HG03135 (cell line): ENCODE results near the gene CLDN24.

ENCODE experiments used
- ATAC-seq: cut with Tn5 transposase; IDR thresholded peaks from one replicate; pipeline ENCODE4 v1.9.1; 2021; ENCODE audit warnings: mild to moderate bottlenecking, moderate library complexity; ENCODE audit not compliant: unreplicated experiment

Gene CLDN24

DNA sequence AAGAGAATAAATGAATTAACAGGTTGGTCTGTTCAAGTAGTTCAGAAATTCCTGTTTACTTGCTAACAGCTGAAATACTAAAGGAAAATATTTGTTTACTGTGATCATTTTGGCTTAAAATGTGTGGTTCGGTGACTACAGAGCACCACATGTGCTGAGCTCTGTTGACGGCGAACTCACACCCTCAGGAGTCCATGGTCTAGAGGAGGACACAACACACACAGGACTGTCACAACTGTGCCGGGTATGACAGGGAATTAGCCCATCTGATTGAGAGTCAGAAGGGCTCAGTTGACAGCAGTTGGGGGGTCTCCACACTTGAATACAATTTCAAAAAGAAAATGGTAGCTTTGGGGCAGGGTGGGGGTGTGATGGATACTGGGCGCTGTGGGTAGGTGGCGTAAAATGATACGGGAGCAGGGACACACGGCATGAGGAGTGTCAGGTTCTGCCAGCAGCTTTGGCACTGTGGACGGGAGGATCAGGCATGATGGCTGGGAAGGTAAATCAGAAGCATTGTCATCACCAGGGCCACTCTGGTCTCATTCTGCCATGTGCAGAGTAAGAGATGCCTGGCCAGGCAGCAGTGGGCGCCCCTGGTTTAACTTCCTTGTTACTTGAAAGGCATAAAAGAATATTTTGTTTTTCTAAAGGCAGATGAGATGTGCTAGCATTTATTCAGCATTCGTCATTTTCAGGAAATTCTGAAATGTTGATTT lies 35.5 kb downstream of the CLDN24 start:
- ATAC-seq = peak; percentile 29

DNA sequence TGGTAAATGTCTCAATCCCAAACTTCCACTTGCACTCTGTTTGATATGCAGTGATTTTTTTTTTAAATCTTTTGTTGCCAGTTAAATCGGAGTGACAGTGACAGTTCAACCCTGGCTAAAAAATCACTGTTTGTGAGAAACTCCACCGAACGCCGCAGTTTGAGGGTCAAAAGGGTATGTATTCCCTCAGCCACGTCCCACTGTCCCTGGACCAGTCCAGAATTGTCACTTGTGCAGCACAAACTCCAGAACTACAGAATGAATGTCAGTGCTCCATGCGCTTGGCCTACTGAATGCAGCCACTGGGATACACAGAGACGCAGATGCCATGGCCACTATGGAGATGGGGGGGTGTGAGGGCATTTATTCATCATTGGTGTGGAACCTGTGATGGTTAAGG lies 36.3 kb downstream of the CLDN24 start:
- ATAC-seq = no peak

GRCh38 chr4:183284965-183285364 lies 37.3 kb downstream of the CLDN24 start:
- ATAC-seq = no peak

GRCh38 chr4:183284258-183284785 lies 37.9 kb downstream of the CLDN24 start:
- ATAC-seq = no peak

DNA sequence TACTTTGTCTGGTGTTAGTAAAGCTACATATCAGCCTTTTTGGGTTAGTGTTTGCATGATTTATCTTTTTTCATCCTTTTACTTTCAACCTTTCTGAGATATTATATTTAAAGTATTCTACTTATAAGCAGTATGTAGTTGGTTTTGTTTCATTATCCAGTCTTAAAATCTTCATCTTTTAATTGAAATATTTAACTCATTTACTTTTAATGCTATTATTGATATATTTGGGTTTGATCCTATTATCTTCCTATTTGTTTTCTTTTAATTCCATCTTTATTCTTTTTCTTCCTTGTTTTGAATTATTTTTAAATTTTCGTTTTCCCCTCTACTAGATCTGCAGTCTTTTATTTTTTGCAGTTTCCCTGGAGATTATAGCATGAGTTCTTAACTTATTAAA lies 46.1 kb downstream of the CLDN24 start:
- ATAC-seq = no peak

- no peak for ATAC-seq
Observed at GRCh38 chr4:183272384-183272783, 49.8 kb downstream of the CLDN24 start.
